ENCODE data around the gene DYRK1A. TPM values are rescaled to one million over a fixed set of nuclear protein-coding genes. Genes with fewer than 3 reads are reported as not detected.

DYRK1A gene
- polyA plus RNA-seq, 3 donors, result 69.3 to 74.6 (median 69.8) TPM

DNA sequence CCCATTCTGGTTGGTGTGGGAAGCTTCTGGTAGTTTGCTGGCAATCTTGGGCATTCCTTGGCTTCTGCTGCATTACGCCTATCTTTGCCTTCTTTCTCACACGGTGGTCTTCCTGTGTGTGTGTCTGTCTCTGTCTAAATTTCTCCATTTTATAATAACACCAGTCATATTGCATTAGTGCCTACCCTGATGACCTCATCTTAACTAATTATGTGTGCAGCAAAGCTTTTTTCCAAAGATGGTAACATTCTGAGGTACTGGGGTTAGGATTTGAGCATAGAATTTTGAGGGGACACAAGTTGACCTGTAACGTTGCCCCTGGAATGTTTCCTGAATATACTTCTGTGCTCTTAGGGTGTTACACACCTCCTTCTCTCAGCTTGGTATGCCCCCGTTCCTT, 77.1 kb downstream of the DYRK1A start:
- no peak for DNase-seq (ENCODE audit: low read depth in 3 of 3, low spot score in 2 of 3)

DNA sequence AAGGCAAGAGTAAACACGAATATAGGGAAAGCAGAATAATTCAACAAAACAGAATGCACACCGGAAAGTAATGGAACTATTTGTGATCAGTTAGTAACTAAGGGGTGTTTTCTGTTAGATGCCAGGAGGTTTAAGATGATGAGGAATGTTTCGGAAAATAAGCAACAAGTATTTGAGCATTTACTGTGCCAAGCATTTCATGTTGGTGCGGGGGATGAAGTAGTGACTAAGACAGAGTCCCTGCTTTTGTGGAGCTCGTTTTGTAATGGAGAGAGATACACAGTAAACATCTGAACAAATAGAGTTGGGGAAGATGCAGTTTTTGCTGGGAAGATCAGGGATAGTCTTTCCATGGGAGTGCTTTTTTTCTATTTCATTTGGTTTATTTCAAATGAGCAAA, 78.7 kb downstream of the DYRK1A start:
- DNase-seq (ENCODE audit: low read depth in 3 of 3, low spot score in 2 of 3), result no peak

DNA sequence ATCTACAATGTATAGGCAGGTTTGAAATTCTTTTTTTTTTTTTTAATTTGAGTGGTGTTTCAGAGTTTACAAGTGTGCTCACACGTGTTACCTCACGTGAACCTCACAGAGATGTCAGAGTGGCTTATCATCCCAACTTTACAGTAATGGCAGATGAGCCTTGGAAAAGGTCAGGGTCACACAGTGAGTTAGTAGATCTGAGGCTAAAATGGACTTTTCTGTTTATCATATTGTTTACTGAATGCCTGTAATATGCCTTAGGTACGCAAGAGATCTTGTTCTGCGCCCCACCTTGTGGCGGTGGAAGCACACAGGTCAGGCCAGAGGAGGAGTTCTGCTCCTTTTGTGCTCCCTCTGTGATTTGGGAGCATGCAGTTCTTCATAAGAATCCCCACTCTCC, 80.0 kb downstream of the DYRK1A start:
- no peak for DNase-seq (ENCODE audit: low read depth in 3 of 3, low spot score in 2 of 3)

DNA sequence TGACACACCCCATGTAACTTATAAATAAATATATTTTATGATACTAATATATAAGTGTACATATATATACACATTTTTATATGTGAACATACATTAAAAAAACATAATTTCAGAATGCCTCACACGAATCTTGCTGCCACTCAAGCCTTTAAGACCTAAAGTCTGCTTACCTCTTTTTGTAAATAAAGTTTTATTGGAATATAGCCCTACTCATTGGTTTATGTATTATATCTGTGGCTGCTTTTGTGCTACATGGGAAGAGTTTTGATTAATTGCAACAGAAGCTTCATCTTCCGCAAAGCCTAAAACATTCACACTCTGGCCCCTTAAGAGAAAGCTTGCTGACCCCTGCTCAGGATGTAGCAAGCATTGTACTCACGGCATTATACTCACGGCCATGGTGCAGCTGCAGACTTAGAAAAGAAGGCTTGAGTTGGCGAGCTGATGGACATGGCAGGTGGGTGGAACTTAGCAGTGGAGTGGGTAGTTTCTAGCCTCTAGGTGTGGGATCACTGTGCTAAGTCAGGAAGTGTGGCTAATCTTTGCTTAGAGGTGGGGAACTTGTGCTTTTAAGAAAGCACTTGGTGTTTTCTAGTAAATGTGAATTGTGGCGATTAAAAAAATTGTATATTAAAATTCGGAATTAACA, 80.8 kb downstream of the DYRK1A start:
- DNase-seq (ENCODE audit: low read depth in 3 of 3, low spot score in 2 of 3), result no peak

DNA sequence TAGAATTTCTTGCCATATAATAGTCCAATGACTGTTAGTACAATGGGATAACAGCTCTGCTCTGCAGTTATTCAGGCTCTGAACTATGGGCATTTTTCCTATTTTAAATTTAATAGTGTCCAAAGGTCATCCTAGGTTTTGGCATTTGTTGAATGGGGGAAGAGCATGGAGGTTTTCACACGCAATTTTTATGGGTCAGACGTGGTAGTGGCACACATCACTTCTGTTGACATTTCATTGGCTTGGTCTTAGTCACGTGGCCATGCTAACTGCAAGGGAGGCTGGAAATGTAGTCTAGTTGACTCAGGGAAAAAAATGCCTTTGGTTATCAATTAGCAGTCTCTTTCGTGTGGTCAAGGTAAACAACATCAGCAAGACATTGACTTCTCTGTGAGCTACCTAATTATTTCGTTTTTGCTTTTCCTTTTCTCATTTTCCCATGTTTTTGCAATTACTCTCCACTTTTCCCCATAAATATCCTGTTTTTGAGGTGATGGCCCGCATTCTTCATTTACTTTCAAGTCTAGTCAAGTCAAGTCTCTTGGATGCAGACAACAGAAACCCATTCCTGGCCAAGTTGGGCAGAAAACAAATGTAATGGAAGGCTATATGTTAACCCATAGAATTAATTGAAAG, 82.8 kb downstream of the DYRK1A start:
- no peak for DNase-seq (ENCODE audit: low read depth in 3 of 3, low spot score in 2 of 3)

DNA sequence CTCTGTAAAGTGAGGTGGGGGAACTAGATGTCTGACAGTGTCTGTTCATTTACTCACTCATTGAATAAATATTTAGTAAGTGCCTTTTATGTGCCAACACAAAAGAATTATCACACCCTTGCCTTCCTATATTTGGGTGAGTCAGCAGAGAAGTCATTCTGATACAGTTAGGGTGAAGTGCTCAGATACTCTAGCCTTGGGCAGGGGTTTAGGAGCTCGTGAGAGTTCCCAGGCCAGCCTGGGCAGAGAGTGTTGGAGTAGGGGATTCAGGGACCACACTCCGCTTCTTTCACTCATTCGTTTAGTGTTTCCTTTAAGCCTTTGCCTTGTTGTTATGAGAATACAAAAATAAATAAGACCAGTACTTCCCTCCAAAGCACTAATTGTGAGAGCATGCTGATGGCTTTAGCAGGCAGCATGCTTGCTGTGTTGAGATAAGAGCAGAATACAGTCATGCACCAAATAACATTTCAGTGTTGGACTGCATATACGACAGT, 83.9 kb downstream of the DYRK1A start:
- no peak for DNase-seq (ENCODE audit: low read depth in 3 of 3, low spot score in 2 of 3)

DNA sequence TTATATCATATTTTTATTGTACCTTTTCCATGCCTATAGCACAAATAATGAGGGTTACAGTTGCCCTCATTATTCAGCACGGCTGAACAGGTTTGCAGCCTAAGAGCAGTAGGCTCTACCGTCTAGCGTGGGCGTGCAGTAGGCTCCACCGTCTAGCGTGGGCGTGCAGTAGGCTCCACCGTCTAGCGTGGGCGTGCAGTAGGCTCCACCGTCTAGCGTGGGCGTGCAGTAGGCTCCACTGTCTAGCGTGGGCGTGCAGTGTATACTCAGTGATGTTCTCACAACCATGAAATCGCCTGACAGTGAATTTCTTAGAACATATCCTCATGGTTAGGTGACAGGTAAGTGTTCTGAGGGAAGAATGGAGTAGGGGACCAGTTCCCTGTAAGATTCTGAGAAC, 84.9 kb downstream of the DYRK1A start:
- DNase-seq (ENCODE audit: low read depth in 3 of 3, low spot score in 2 of 3), result no peak

DNA sequence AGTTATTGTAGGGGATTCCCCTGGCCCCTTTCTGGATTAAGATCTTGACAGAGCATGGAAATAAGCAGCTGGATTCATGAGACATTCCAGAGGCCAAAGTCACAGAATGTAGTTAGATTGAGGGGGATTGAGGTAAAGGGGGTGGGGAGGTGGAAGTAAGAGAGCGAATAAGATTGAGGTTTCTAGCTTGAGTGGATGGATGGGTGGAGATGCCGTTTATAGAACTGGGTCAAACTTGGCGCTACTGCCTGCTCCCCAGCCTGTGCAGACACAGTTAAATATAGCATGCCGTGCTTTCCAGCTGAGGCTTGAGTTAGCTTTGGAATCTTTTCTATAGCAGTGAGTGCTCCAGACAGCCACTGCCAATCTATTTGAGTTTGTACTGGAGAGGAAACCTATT, 85.7 kb downstream of the DYRK1A start:
- DNase-seq (ENCODE audit: low read depth in 3 of 3, low spot score in 2 of 3), result no peak

DNA sequence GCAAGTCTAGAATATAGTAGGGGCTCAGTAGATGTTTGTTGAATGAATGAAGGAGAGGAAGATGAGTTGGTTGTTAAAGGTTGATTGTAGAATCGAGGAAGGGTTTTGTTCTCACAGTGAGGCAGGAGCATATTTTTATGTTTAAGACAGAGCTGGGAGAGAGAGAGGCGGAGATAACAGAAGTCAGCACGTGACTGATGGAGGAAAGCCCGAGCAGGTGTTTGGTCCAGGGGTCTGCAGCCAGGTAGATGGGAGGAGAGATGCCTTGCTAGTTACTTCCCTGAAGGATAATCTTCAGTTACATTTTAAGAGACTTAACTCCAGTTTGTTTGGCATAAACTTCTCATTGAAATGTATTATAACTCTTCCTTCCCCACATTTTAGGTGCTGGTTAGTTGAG, 86.8 kb downstream of the DYRK1A start:
- DNase-seq (ENCODE audit: low read depth in 3 of 3, low spot score in 2 of 3), result no peak

DNA sequence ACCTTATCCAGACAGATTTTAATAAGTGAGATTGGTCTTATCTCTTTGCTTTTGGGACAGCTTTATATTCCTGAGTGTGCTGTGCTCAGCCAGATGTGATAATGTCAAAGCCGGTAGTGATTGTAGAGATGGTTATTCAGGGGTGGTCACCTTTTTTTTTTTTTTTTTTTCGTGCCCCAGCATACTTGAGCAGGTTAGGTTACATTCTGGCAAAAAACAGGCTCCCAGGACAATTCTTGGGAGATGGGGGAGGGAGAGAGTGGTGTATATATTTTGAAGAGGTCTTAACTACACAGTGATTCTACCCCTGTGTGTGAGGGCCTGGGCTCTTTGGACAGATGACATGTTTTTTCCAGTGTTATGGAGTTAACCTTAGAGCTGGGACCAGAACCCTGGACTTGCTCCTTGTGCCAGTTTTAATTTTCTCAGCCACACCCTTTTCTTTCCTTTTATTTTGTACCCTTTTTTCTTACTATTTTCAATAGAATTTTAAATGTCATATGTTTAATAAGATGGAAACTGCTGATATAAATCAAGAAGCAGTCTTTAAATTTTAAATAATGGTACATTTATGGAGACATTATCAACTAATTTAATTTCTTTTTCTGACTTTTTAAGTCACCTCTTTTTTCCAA, 88.4 kb downstream of the DYRK1A start:
- DNase-seq (ENCODE audit: low read depth in 3 of 3, low spot score in 2 of 3), result no peak

DNA sequence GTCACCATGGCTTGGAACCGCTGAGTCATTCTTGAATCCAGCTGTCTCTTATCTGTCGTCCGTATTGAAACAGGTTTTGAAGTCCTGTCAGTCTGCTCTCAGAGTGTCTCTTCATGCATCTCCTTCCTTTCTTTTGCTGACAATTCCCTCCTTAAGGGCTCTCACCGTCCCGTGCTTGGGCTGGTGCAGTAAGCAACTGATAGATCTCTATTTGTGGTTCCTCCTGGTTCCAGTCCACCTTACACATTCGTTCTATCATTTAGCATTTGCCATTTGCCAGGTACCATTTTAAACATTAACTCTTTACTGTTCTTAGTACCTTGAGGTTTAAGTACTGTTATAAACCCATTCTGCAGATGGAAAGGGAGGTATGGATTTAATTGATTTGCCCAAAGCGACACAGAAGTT, 88.9 kb downstream of the DYRK1A start:
- no peak for DNase-seq (ENCODE audit: low read depth in 3 of 3, low spot score in 2 of 3)

DNA sequence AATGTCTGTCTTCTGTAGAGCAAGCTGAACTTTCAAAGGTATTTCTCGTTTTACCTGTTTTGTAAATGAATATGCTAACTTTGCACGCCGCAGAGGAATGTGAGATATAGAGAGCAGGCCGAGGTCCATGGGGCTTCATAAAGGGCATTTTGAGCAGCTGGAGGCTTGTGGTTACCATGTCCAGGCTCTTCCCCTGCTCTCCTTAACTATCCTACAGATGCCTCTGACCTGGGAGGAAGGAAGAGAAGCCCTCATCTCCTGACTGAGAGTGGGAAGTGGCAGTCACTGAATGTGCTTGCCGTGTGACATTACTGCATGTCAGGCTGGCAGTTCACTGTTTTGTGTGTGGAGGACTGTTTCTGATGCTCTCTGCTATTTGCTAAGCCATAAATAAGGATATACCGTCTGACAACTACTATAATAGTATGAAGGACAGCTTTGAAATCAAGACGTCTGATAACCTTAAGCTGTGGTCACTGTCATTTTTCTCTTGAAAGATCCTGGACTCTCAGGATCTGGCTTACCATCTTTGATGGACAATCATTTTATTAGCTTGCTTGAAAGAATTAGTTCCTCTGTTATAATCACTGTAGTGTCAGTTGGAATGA, 92.2 kb downstream of the DYRK1A start:
- DNase-seq (ENCODE audit: low read depth in 3 of 3, low spot score in 2 of 3), result no peak

DNA sequence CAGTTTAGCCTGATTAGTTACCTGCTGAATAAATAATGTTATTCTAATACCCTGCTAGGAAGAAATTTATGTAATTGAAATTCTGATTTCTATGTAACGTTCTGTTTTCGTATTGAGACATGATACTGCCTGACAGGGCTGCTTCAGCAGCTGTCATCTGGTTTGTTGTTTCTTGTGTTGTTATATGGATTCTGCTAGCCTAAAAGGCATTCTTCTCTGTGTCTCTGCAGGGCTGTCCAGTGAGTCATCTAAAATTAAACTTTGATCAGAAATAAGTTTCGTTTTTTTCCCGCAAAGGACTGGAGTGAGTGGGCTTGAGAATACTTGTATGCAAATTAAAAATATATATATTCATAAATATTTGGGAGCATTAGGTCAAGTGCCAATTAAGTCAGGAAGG, 93.0 kb downstream of the DYRK1A start:
- DNase-seq (ENCODE audit: low read depth in 3 of 3, low spot score in 2 of 3), result no peak

DNA sequence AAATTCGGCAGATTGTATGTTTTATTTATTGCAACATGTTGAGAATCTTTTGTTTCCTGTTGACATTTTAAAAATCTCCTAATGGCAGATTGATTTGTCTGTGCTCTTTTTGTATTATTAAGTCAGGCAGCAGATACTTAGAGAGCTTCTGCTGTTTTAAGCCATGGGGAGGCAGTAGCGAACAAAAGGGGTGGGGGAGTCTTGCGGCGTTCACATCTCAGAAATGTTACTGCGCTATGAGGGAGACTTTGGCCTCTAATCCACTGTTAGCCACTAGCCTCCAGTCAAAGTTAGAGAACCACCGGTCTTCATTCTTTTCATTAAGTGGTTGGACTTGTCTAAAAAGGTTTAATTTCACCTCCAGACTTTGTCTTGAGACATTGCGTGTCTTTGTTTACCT, 93.6 kb downstream of the DYRK1A start:
- no peak for DNase-seq (ENCODE audit: low read depth in 3 of 3, low spot score in 2 of 3)

DNA sequence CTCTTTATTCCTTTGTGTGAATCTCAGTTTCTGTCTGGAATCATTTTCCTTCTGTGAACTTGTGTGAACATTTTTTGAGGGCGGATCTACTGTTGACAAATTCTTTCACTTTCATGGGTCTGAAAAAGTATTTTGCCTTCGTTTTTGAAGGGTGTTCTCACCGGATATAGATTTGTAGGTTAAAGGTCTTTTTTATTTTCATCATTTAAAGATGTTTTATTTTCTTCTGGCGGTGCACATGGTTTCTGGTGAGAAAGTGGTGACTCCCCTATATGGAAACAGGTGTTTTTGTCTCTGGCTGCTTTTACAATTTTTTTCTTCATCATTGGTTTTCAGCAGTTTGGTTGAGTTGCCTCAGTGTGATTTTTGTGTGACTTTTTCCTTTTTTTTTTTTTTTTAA, 94.9 kb downstream of the DYRK1A start:
- no peak for DNase-seq (ENCODE audit: low read depth in 3 of 3, low spot score in 2 of 3)

DNA sequence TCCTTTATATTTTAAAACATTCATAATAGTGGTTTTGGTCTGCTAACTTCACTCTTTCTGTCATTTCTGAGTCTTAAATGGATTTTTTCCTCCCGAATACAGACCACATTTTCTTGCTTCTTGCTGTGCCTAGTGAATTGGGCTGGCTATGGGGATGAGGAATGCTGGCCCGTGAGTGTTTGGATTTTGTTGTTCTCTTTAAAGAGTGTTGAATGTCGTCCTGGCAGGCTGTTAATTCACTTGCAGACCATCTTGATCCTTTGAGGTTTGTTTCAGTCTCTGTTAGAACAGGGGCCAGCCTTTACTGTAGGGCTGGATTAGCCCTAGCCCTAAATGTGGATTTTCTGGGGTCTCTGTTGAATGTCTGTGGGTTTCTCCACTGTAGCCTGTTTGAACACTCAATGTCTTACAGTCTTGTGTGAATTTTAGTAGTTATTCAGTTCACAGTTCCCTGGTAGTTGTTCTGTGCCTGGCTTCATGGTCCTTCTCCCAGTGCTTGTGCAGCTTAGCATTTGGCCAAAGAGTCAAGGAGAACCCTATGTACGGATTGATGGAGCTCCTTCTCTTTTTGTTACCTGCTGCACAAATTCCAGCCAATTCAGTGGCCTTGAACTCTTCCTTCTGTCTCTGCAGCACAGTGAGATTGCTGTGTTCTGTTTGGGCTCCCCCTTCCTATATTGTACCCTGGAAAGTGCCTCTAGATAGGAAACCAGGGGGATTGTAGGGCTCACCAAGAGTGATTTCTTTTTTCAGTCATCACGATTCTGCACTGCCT, 95.7 kb downstream of the DYRK1A start:
- no peak for DNase-seq (ENCODE audit: low read depth in 3 of 3, low spot score in 2 of 3)

DNA sequence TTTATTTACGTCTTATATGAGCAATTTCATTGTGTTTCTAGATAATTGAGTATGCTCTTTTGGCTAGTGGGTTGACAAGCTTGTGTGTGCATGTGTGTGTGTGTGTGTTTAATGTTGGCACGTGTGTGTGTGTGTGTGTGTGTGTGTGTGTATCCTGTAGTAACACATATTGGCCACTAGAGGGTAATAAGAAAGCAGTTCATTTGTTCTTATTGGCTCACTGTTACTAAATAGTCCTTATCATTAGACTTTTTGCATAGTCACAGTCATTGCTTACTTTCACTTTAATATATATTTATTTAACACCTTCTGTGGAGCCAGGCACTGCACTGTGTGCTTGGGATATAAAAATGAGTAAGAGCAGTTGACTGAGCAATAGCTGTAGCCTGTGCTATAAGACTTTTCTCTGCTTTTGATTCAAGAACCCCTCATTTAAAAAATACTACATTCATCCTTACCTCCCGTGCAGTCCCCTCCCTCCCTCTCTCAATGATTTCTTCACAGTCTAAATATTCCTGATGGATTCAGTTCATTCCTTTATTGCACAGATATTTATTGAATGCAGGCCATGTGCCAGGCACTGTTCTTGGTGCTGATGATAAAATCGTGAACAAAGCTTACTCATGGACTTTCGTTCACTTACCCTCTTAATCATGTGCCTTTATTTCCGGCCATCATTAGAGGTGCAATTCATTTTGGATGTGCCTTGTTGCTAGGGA, 96.7 kb downstream of the DYRK1A start:
- no peak for DNase-seq (ENCODE audit: low read depth in 3 of 3, low spot score in 2 of 3)

DNA sequence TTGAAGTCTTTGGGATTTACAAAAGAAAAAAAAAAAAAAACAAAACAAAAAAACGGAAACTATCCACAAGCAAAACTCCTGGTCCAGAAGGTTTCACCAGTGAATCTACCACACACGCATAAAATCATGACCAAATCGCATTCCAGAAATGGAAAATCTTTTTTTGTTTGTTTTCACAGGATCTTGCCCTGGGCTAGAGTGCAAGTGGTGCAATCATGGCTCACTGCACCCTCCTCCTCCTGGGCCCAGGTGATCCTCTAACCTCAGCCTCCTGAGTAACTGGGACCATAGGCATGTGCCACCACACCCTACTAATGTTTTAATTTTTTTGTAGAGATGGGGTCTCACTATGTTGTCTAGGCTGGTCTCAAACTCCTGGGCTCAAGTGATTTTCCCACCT, 100.5 kb downstream of the DYRK1A start:
- DNase-seq (ENCODE audit: low read depth in 3 of 3, low spot score in 2 of 3), result no peak

DNA sequence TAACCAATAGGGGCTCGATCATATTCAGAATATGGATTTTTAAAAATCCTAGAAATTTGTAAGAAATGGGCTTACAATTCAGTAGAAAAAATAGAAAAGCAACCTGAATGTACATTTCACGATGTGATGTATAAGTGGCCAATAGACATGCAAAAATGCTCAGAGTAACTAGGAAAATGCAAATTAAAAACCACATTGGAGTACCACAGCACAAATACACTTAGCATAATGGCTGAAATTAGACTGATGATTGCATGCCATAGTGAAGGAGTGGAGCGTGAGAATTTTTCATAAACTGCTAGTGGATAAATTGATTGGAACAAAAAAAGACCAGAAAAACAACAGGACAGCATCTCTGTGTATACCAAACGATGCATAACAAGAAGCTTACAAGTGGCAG, 102.3 kb downstream of the DYRK1A start:
- DNase-seq (ENCODE audit: low read depth in 3 of 3, low spot score in 2 of 3), result no peak

DNA sequence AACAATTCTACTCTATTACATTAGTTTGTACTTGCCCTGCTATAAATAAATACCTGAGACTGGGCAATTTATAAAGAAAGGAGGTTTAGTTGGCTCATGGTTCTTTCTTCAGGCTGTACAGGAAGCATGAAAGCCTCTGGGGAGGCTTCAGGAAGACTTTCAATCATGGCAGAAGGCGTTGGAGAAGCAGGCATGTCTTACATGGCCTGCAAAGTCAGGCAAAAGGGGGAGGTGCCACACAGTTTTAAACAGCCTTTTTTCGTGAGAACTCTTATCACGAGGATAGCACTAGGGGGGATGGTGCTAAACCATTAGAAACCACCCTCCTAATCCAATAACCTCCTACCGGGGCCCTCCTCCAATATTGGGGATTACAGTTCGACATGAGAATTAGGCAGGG, 102.9 kb downstream of the DYRK1A start:
- no peak for DNase-seq (ENCODE audit: low read depth in 3 of 3, low spot score in 2 of 3)

Measured in right renal cortex interstitium (tissue), 3 donors.